GM10248 (cell line): ENCODE data around the gene TAGLN2.

Experiments
- CTCF ChIA-PET: fragments of 300-600 bp; sonication (Branson Sonifier 250); formaldehyde crosslinking; extraction: SDS; loops from one replicate; lab custom pipeline; 2021; ENCODE audit warnings: antibody characterized with exemption; lab: Yijun Ruan, JAX
- POLR2A ChIA-PET: fragments of 350-650 bp; sonication (Branson Sonifier 250); formaldehyde crosslinking; extraction: SDS; loops from one replicate; lab custom pipeline; 2020; ENCODE audit warnings: antibody characterized with exemption; lab: Yijun Ruan, JAX
- DNase-seq: peaks from one replicate; pipeline ENCODE4 v3.0.0; 2012; ENCODE audit errors: extremely low spot score
- CTCF ChIP-seq: IDR thresholded peaks from 2 replicates; pipeline ENCODE4 v1.5.1; 2012; ENCODE audit warnings: mild to moderate bottlenecking, low read depth; ENCODE audit errors: extremely low read depth, missing control alignments, control extremely low read depth

Gene TAGLN2

GRCh38 chr1:159965263-159965662 lies 40.0 kb upstream of the TAGLN2 start:
- no peak for TF ChIP-seq CTCF
- CTCF ChIA-PET = interaction anchor here (1.0 to 3.4 kb wide), 2 partner anchors 42 to 74 kb away, joined by 3 to 12 read pairs; no protein-coding TSS in a partner anchor
- POLR2A ChIA-PET = no interaction called here
- DNase-seq = no peak

DNA sequence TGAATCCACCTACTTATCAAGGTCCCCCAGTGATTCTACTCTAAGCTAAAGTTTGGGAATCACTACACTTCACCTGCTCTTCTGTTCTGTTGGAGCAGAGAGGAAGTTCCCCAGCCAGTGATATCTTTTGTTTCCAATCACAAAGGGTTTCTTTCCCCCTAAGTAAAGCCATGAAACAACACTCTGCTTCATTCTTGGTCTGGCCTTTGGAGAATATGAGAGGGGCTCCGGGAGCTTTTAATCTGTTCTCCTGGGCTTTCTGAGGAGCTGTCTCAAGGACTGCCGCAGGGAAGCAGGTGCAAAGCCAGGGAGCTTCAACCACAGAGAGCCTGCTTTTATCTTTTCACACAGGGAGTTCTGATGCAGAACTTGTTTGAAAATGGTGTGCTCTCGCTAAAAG lies 38.8 kb upstream of the TAGLN2 start:
- no peak for TF ChIP-seq CTCF

GRCh38 chr1:159962176-159962575 lies 36.9 kb upstream of the TAGLN2 start:
- no peak for DNase-seq
- TF ChIP-seq CTCF = no peak
- ChIA-PET CTCF (no interaction called here), POLR2A (no interaction called here)

More for the DNA sequence above, 38.8 kb upstream of the TAGLN2 start:
- no peak for DNase-seq
- ChIA-PET POLR2A (no interaction called here), CTCF (interaction anchor here (1.3 to 3.4 kb wide), 2 partner anchors 8 to 43 kb away, joined by 4 to 12 read pairs; no protein-coding TSS in a partner anchor)

DNA sequence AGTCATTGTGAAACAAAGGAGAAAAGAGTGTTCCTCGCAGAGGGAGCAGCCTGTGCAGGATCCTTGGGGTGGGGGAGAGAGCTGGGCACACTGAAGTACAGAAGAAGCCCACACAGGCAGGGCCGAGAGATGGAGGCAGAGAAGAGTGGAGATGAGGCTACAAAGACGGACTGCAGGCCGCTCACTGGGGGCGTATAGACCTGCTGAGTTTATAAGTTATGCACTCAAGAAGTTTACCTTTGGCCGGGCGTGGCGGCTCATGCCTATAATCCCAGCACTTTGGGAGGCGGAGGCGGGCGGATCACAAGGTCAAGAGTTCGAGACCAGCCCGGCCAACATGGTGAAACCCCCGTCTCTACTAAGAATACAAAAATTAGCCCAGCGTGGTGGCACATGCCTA lies 36.3 kb upstream of the TAGLN2 start:
- DNase-seq = no peak
- POLR2A ChIA-PET = no interaction called here
- no peak for TF ChIP-seq CTCF
- CTCF ChIA-PET = no interaction called here

DNA sequence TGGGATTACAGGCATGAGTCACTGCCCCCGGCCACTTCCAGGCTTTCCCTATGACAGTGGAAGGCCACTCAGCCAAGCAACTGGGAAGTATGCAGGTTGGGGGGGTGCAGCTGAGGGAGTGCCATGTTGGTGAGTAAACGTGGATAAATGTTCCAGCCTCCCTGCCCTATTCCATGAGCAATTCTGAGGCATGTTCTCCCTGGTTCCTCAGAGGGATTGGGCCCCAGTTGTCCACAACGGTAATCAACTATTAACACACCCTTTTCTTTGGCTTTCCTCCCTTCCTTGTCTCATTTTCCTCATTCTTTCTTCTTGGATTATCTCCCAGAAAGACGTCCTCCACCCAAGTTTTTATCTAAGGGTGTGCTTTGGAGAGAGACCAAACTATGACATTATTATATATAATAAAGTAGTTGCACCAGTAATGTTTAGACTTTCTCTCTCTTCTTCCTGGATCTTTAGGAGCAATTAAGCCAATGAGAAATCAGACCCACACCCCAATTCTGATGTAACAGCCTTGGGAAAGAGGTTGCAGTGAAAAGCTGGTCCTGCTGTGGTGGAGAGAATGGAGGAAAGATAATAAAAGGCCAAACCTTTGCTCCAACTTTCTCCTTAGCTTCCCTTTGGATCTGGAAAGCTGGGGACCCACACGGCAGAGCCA lies 35.5 kb upstream of the TAGLN2 start:
- POLR2A ChIA-PET = no interaction called here
- no peak for TF ChIP-seq CTCF
- CTCF ChIA-PET = no interaction called here
- no peak for DNase-seq

- no peak for TF ChIP-seq CTCF
- POLR2A ChIA-PET = no interaction called here
- CTCF ChIA-PET = interaction anchor here (0.9 to 2.5 kb wide), 3 partner anchors 46 to 89 kb away, joined by 3 to 11 read pairs (median 9); no protein-coding TSS in a partner anchor
- DNase-seq = no peak
Measured at GRCh38 chr1:159959451-159959850, 34.1 kb upstream of the TAGLN2 start.
